HepG2 (cell line): ENCODE measurements around the gene LAPTM4A. TPM values are rescaled to one million over a fixed set of nuclear protein-coding genes. Genes with fewer than 3 reads are reported as not detected.
A peak's percentile ranks its signal among the peaks of the same experiment; 100 is the strongest.

Source experiments
- ATAC-seq: fragments of 200-7000 bp; cut with Tn5 transposase; 3 replicates; pipeline ENCODE4 v1.9.1; 2020; ENCODE audit warnings: mild to moderate bottlenecking, moderate library complexity
- BruUV-seq: library from RNA; stranded (reverse); fragments of 400-500 nt; replicated peaks from 2 replicates; lab custom pipeline; 2021; lab: Mats Ljungman, UMichigan
- CTCF ChIA-PET: fragments of 300-600 bp; formaldehyde crosslinking; extraction: SDS; loops from one replicate; lab custom pipeline; 2021; ENCODE audit warnings: low total read pairs, inconsistent platforms, low intra/inter-chr PET ratio; lab: Yijun Ruan, JAX
- POLR2A ChIA-PET: fragments of 350-600 bp; sonication (Branson Sonifier 250); formaldehyde crosslinking; loops from one replicate; lab custom pipeline; 2020; ENCODE audit warnings: antibody characterized with exemption, inconsistent platforms; lab: Yijun Ruan, JAX
- DNase-seq: peaks from one replicate; pipeline ENCODE4 v3.0.0-alpha.2; 2015; ENCODE audit warnings: low spot score
- FAIRE-seq: peaks from 3 replicates; lab custom pipeline; 2011; peaks lifted over from hg19 to GRCh38; lab: Jason Lieb, UNC
- H2AFZ ChIP-seq: one replicate; pipeline ENCODE4 v1.6.1; 2011; ENCODE audit warnings: low read length, inconsistent platforms
- H3K27ac ChIP-seq: fragments of 300-600 bp; 3 replicates; pipeline ENCODE4 v1.8.0; 2011; ENCODE audit warnings: mixed run types, mild to moderate bottlenecking, mixed read lengths, low read length, inconsistent platforms; ENCODE audit not compliant: insufficient read depth; ENCODE audit errors: extremely low read length
- H3K27me3 ChIP-seq, 2 experiments: fragments of 200-600 bp in 1 of 2; 2 replicates in 1 of 2; 3 replicates in 1 of 2; pipeline versions ENCODE4 v1.6.0 to v1.8.0; 2011; ENCODE audit warnings: low read length in 2 of 2, mild to moderate bottlenecking in 2 of 2, moderate library complexity in 2 of 2, inconsistent platforms in 1 of 2; ENCODE audit not compliant: insufficient read depth in 2 of 2, control insufficient read depth in 1 of 2
- H3K36me3 ChIP-seq, 2 experiments: fragments of 200-600 bp in 1 of 2; replicated peaks in 1 of 2; 2 replicates in 1 of 2; 3 replicates in 1 of 2; pipeline versions ENCODE4 v1.5.1 to v1.8.0; 2011; ENCODE audit warnings: low read length in 2 of 2, inconsistent platforms in 1 of 2; ENCODE audit not compliant: insufficient read depth in 2 of 2, control insufficient read depth in 1 of 2
- H3K4me1 ChIP-seq: 2 replicates; pipeline ENCODE4 v1.5.1; 2012; ENCODE audit warnings: low read length, inconsistent platforms; ENCODE audit not compliant: insufficient read depth
- H3K4me2 ChIP-seq: 2 replicates; pipeline ENCODE4 v1.6.0; 2011; ENCODE audit warnings: low read depth, low read length, inconsistent platforms
- H3K4me3 ChIP-seq, 3 experiments: fragments of 200-600 bp in 1 of 3; sonication (generic), shearing (Covaris generic) in 1 of 3; replicated peaks in 1 of 3; 2 replicates each; pipeline ENCODE4 v1.5.1; 2011 to 2016; ENCODE audit warnings: low read length in 3 of 3, inconsistent platforms in 2 of 3, low read depth in 2 of 3, mild to moderate bottlenecking in 2 of 3, control low read depth in 1 of 3, mixed read lengths in 1 of 3; ENCODE audit not compliant: insufficient read depth in 1 of 3
- H3K79me2 ChIP-seq: one replicate; pipeline ENCODE4 v1.6.1; 2011; ENCODE audit warnings: low read length, inconsistent platforms; ENCODE audit not compliant: insufficient read depth
- H3K9ac ChIP-seq: 2 replicates; pipeline ENCODE4 v1.6.0; 2011; ENCODE audit warnings: mild to moderate bottlenecking, low read depth, low read length, inconsistent platforms; ENCODE audit not compliant: insufficient read depth
- H3K9me3 ChIP-seq: 2 replicates; pipeline ENCODE4 v1.5.1; 2012; ENCODE audit warnings: mild to moderate bottlenecking, low read length
- H4K20me1 ChIP-seq: 2 replicates; pipeline ENCODE4 v1.6.0; 2011; ENCODE audit warnings: inconsistent platforms, mild to moderate bottlenecking, low read length, moderate library complexity; ENCODE audit not compliant: insufficient read depth
- ARNTL ChIP-seq: sonication (generic); formaldehyde crosslinking; IDR thresholded peaks from 2 replicates; pipeline ENCODE4 v1.4.0; 2020; ENCODE audit warnings: mild to moderate bottlenecking, missing genetic modification reagents
- CEBPB ChIP-seq: IDR thresholded peaks from 2 replicates; pipeline ENCODE4 v1.6.1; 2011; ENCODE audit warnings: low read depth, low read length, improper control_type of control experiment, borderline replicate concordance
- CREB3 ChIP-seq: sonication (generic); formaldehyde crosslinking; IDR thresholded peaks from 2 replicates; pipeline ENCODE4 v1.5.0; 2020; ENCODE audit warnings: missing genetic modification reagents
- IKZF5 ChIP-seq: IDR thresholded peaks from 2 replicates; pipeline ENCODE4 v1.6.1; 2018; ENCODE audit warnings: missing genetic modification reagents, mild to moderate bottlenecking, missing compliant biosample characterization
- LCORL ChIP-seq, 2 experiments: fragments of 450-650 bp in 1 of 2; sonication (generic) in 1 of 2; formaldehyde crosslinking in 1 of 2; IDR thresholded peaks; 2 replicates each; pipeline versions ENCODE4 v1.5.0 to v1.6.1; 2017 to 2020; ENCODE audit warnings: antibody characterized with exemption in 1 of 2, missing genetic modification reagents in 1 of 2
- MAX ChIP-seq: IDR thresholded peaks from 2 replicates; pipeline ENCODE4 v1.6.1; 2012; ENCODE audit warnings: inconsistent platforms
- MBD4 ChIP-seq: IDR thresholded peaks from 2 replicates; pipeline ENCODE4 v1.6.1; 2012; ENCODE audit warnings: low read length, inconsistent platforms, borderline replicate concordance
- MEIS2 ChIP-seq: sonication (generic); formaldehyde crosslinking; IDR thresholded peaks from 2 replicates; pipeline ENCODE4 v1.9.0; 2021; ENCODE audit warnings: mild to moderate bottlenecking, missing genetic modification reagents
- U2AF1 ChIP-seq: fragments of 200-400 bp; formaldehyde crosslinking; optimal IDR thresholded peaks from 2 replicates; pipeline ENCODE3; 2017; ENCODE audit warnings: mild to moderate bottlenecking, low read depth, low read length
- ZBTB8A ChIP-seq: sonication (generic); formaldehyde crosslinking; IDR thresholded peaks from 2 replicates; pipeline ENCODE4 v1.4.0; 2020; ENCODE audit warnings: mild to moderate bottlenecking, low read depth, missing genetic modification reagents, borderline replicate concordance
- ZNF512 ChIP-seq: sonication (generic); formaldehyde crosslinking; IDR thresholded peaks from 2 replicates; pipeline ENCODE4 v1.4.0; 2020; ENCODE audit warnings: mild to moderate bottlenecking, missing genetic modification reagents
- ZNF558 ChIP-seq: sonication (generic); formaldehyde crosslinking; IDR thresholded peaks from 2 replicates; pipeline ENCODE4 v1.9.0; 2022; ENCODE audit warnings: mild to moderate bottlenecking, missing genetic modification reagents, borderline replicate concordance
- WGBS: methylation state at CpG from one replicate; pipeline ENCODE4 v1.1.6; 2017; ENCODE audit warnings: low lambda C conversion rate; 5-methylcytosine and 5-hydroxymethylcytosine counted together
- in situ Hi-C: cut with HindIII; loops from 2 replicates; pipeline ENCODE4 v1.10.0; 2017; ENCODE audit warnings: low pct_unique_long_range_greater_than_20kb; ENCODE audit not compliant: extremely low pct_ligation_motif_present
- intact Hi-C: fragments of 100-400 bp; cut with micrococcal nuclease; formaldehyde crosslinking; loops from one replicate; pipeline ENCODE4 v1.10.0; 2022; ENCODE audit not compliant: unreplicated experiment
- polyA plus RNA-seq, 8 experiments: library from polyadenylated mRNA; depleted of rRNA in 3 of 8; stranded (reverse) in 7 of 8; unstranded in 1 of 8; fragments of >200 nt; fragmentation: Illumina TruSeq in 4 of 8; extraction: Trizol in 4 of 8; gene quantifications; 2 replicates each; pipeline versions ENCODE4 v1.2.1 to v1.2.3, GENCODE V29; 2011 to 2016; ENCODE audit warnings: low read depth in 4 of 8, missing spikeins in 1 of 8, mixed read lengths in 1 of 8; ENCODE audit not compliant: insufficient read depth in 1 of 8
- total RNA-seq, 5 experiments: library from RNA; depleted of rRNA; stranded (reverse); fragments of >200 nt; fragmentation: Illumina TruSeq; extraction: Trizol; gene quantifications; 2 replicates each; pipeline ENCODE4 v1.2.3, GENCODE V29; 2016; ENCODE audit warnings: low read depth in 1 of 5

LAPTM4A gene
- total and polyA plus RNA-seq, 2 of the 13 experiments (the other 11 are each of a cell fraction or from before 2014, with no cell fraction given), result 116 to 558 TPM

DNA sequence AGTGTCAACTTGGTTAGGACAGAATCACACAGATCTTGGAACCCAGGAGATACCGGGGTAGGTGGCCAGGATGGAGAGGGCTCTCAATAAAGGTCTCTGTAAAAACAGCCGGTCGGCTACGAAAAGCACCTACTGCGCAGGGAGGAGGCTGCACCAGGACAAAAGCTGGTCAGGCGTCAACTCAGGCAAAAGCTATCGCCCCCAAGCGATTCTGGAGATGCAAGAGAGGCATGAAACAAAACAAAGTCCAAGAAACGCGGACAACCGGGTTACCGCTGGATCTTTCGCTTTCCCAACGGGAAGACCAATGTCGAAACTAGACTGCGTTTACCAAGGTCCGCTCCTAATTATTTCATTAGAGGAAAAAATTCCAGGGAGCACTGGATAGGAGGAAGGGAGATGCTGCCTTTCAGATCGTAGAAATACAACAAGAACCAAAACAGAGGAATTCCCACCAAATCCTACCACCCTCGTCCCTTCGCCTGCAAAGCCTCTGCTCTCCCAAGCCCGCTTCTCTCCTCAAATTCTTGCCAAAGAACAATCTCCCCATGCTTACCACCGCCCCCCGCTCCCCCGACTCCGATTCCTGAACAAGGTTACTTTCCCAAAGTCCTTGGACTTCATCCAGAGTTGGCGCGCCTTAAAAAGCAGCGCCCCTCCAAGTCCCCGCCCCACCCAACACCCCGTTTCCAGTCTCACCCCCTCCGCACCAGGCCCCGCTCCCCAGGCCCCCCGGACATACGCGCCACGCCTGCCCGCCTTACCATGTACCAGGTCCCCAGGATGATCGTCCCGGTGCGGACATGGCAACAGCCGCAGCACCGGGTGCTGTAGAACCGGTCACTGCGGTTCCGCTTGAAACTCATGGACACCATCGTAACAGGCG lies 539 bp downstream of the LAPTM4A start (continued):
- TF ChIP-seq LCORL (IDR thresholded peaks at IDR 0.05), result no peak
- TF ChIP-seq LCORL (CRISPR knock-in tag; IDR thresholded peaks at IDR 0.05), result peak; percentile 60
- no peak for TF ChIP-seq MBD4
- TF ChIP-seq IKZF5 (CRISPR knock-in tag), result peak; percentile 25; the same call in 1 of the 2 replicates
- 0 out of 2 replicates have a peak, but pooled peaks have one; percentile 1 for TF ChIP-seq ARNTL (CRISPR knock-in tag)
- TF ChIP-seq MEIS2 (CRISPR knock-in tag), result no peak
- TF ChIP-seq CEBPB, result peak; percentile 32; the same call in 1 of the 2 replicates
- no peak for TF ChIP-seq ZNF558 (CRISPR knock-in tag)
- peak; percentile 52 for TF ChIP-seq MAX

DNA sequence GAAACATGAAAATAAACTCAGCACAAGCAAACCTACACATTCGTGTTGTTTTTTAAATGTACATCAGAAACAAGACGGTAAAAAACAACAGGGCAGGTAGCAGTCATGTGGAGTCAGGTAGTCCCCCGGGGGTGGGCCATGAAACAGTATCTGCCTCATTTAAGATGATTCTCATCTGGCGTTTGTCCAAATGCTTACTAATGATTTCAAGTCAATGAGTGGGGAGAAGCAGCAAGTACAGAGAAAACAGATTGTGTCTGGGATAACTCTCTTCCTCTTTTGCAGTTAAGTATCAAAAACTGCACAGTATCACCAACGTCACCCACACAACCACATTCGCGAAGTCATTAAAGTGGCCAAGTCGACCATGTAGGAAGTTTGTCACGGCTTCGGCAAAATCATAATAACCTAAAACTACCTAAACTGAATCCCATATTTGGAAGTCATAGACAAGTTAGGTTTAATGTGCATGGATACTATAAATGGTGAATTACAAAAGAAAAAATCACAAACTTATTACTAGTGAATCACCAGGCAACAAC lies 1.3 kb downstream of the LAPTM4A start:
- FAIRE-seq (no peak), ATAC-seq (no peak), DNase-seq (peak; percentile 18)
- Histone ChIP-seq H3K4me3 (peak overlapping the region; percentile 84 to 97 (median 92)), H3K9me3 (no peaks in the 10 kb centered on the region), H3K79me2 (peaks cover 58% of the 10 kb centered on the region), H3K4me2 (peak overlapping the region; percentile 96), H3K9ac (peak overlapping the region; percentile 96), H4K20me1 (peaks cover 43% of the 10 kb centered on the region), H3K36me3 (no peaks in the 10 kb centered on the region; a peak in 1 of 5 replicates), H3K27ac (peak overlapping the region; percentile 97), H2AFZ (no peak overlapping the region), H3K4me1 (peaks cover 62% of the 10 kb centered on the region), H3K27me3 (no peaks in the 10 kb centered on the region; a peak in 1 of 5 replicates)
- ChIA-PET CTCF (no interaction called here), POLR2A (interaction anchor here (0.7 to 6.6 kb wide), 11 partner anchors 9 to 162 kb away, joined by 3 to 109 read pairs (median 28); partner anchors contain the start of genes MATN3 and WDR35)
- intact Hi-C loops, result loop anchor here (1.0 to 2.0 kb wide), 3 partner anchors 27 to 59 kb away; partner anchors contain the start of gene WDR35
- BruUV-seq, result no TSS peak
- WGBS, result 4% methylated on average over 10 of the region's 10 CpGs
- in situ Hi-C loops, result loop anchor here (5.0 kb wide), 1 partner anchor 42 kb away; no protein-coding TSS in a partner anchor
- no peak for TF ChIP-seq ZNF512 (CRISPR knock-in tag)
- no peak for TF ChIP-seq ZBTB8A
- peak; percentile 56; the same call in 1 of the 2 replicates for TF ChIP-seq CREB3 (CRISPR knock-in tag)
- no peak for TF ChIP-seq U2AF1
